Astrocyte (in vitro differentiated cells and primary cell): Measurements from ENCODE around the gene FOXF1.

Experiments
- EZH2 ChIP-seq: IDR thresholded peaks from 2 replicates; pipeline ENCODE4 v1.6.1; 2012; ENCODE audit warnings: mild to moderate bottlenecking, low read length, inconsistent platforms; ENCODE audit not compliant: insufficient read depth
- TF ChIP-seq, protein P1 (sequence below): IDR thresholded peaks from 2 replicates; pipeline ENCODE4 v1.5.1; 2011; ENCODE audit warnings: low read depth, mild to moderate bottlenecking, inconsistent platforms, low read length, moderate library complexity; ENCODE audit not compliant: insufficient read depth

- TF ChIP-seq, protein P1, sequence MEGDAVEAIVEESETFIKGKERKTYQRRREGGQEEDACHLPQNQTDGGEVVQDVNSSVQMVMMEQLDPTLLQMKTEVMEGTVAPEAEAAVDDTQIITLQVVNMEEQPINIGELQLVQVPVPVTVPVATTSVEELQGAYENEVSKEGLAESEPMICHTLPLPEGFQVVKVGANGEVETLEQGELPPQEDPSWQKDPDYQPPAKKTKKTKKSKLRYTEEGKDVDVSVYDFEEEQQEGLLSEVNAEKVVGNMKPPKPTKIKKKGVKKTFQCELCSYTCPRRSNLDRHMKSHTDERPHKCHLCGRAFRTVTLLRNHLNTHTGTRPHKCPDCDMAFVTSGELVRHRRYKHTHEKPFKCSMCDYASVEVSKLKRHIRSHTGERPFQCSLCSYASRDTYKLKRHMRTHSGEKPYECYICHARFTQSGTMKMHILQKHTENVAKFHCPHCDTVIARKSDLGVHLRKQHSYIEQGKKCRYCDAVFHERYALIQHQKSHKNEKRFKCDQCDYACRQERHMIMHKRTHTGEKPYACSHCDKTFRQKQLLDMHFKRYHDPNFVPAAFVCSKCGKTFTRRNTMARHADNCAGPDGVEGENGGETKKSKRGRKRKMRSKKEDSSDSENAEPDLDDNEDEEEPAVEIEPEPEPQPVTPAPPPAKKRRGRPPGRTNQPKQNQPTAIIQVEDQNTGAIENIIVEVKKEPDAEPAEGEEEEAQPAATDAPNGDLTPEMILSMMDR: no peak
- TF ChIP-seq EZH2: no peak
These were observed 15.4 kb downstream of the FOXF1 start for GRCh38 chr16:86525696-86526095.
